CD4-positive, alpha-beta memory T cell (primary cell): ENCODE measurements around the gene ZNF292. TPM values are rescaled to one million over a fixed set of nuclear protein-coding genes. Genes with fewer than 3 reads are reported as not detected.
"Not testable (repeated sequence)": the region's sequence is repeated elsewhere in the genome, so short reads cannot be mapped to it uniquely, and the experiment has no call there.

Experiments
- CTCF ChIA-PET: fragments of 350-600 bp; sonication (Branson Sonifier 250); formaldehyde crosslinking; loops from one replicate; lab custom pipeline; 2021; ENCODE audit warnings: inconsistent platforms; ENCODE audit not compliant: partially characterized antibody; lab: Charles Lee
- POLR2A ChIA-PET: fragments of 350-600 bp; sonication (Branson Sonifier 250); formaldehyde crosslinking; loops from one replicate; lab custom pipeline; 2021; ENCODE audit not compliant: partially characterized antibody; lab: Charles Lee
- DNase-seq, 5 donors: peaks; one replicate each; pipeline versions ENCODE4 v3.0.0 to v3.0.0-alpha.2; 2020 to 2022; ENCODE audit warnings: mixed read lengths in 1 of 5
- H3K27ac ChIP-seq: one replicate; pipeline ENCODE4 v1.7.0; 2013; ENCODE audit warnings: low read depth, low read length
- H3K27me3 ChIP-seq: 2 replicates; pipeline ENCODE4 v1.7.0; 2013; ENCODE audit warnings: mild to moderate bottlenecking, low read length, moderate library complexity; ENCODE audit not compliant: insufficient read depth
- H3K36me3 ChIP-seq: 2 replicates; pipeline ENCODE4 v1.7.0; 2013; ENCODE audit warnings: mild to moderate bottlenecking, low read length, moderate library complexity; ENCODE audit not compliant: insufficient read depth
- H3K4me1 ChIP-seq: 2 replicates; pipeline ENCODE4 v1.7.0; 2013; ENCODE audit warnings: mild to moderate bottlenecking, low read length, moderate library complexity; ENCODE audit not compliant: insufficient read depth
- H3K4me3 ChIP-seq, 2 donors: one replicate each; pipeline ENCODE4 v1.7.0; 2013; ENCODE audit warnings: low read length in 2 of 2, mild to moderate bottlenecking in 1 of 2
- H3K9me3 ChIP-seq, 2 donors: one replicate each; pipeline ENCODE4 v1.7.0; 2013; ENCODE audit warnings: low read length in 2 of 2, control low read depth in 1 of 2; ENCODE audit not compliant: control insufficient read depth in 1 of 2
- H3K27ac Mint-ChIP-seq, 7 donors: one replicate each; pipeline ENCODE4 v1.8.0; 2020 to 2021; ENCODE audit warnings: mixed read lengths in 7 of 7, mild to moderate bottlenecking in 6 of 7, inconsistent platforms in 3 of 7, moderate library complexity in 3 of 7
- H3K27me3 Mint-ChIP-seq, 2 donors: one replicate each; pipeline ENCODE4 v1.8.0; 2020 to 2021; ENCODE audit warnings: mixed read lengths in 2 of 2
- H3K36me3 Mint-ChIP-seq, 2 donors: one replicate each; pipeline ENCODE4 v1.8.0; 2020 to 2021; ENCODE audit warnings: mixed read lengths in 2 of 2, inconsistent platforms in 1 of 2, mild to moderate bottlenecking in 1 of 2
- H3K4me1 Mint-ChIP-seq, 4 donors: one replicate each; pipeline ENCODE4 v1.8.0; 2020 to 2021; ENCODE audit warnings: mixed read lengths in 4 of 4, mild to moderate bottlenecking in 1 of 4
- H3K4me3 Mint-ChIP-seq, 8 donors: one replicate each; pipeline ENCODE4 v1.8.0; 2020 to 2021; ENCODE audit warnings: mixed read lengths in 8 of 8, mild to moderate bottlenecking in 7 of 8, moderate library complexity in 6 of 8, inconsistent platforms in 3 of 8
- H3K9me3 Mint-ChIP-seq, 8 donors: one replicate each; pipeline ENCODE4 v1.8.0; 2020 to 2021; ENCODE audit warnings: mixed read lengths in 8 of 8, mild to moderate bottlenecking in 5 of 8, inconsistent platforms in 3 of 8, moderate library complexity in 1 of 8
- intact Hi-C: fragments of 100-400 bp; cut with micrococcal nuclease; formaldehyde crosslinking; loops from one replicate; pipeline ENCODE4 v1.15.1; 2023
- polyA plus RNA-seq, 2 donors: library from polyadenylated mRNA; unstranded; fragments of 300-500 nt; fragmentation: Illumina TruSeq; gene quantifications; one replicate each; pipeline ENCODE4 v1.2.3, GENCODE V29; 2021
- total RNA-seq, 2 experiments: library from RNA; stranded (reverse); gene quantifications; one replicate each; pipeline ENCODE4 v1.2.3, GENCODE V29; 2021

The ZNF292 gene
- total and polyA plus RNA-seq, 4 experiments from 2014 or later: 15.1 to 82.1 (median 57.3) TPM

GRCh38 chr6:87222676-87223075, 67.3 kb downstream of the ZNF292 start:
- H3K27me3 ChIP-seq: no peaks in the 10 kb centered on the region
- H3K4me3 ChIP-seq: no peak overlapping the region
- H3K9me3 ChIP-seq: no peaks in the 10 kb centered on the region
- H3K27ac ChIP-seq: no peak overlapping the region
- Mint-ChIP-seq H3K9me3 (peaks cover 0 to 2% (median 0%) of the 10 kb centered on the region in 8 donors), H3K36me3 (peaks cover 53% of the 10 kb centered on the region in 2 donors), H3K4me3 (no peak overlapping the region), H3K27me3 (no peaks in the 10 kb centered on the region), H3K27ac (no peak overlapping the region), H3K4me1 (peaks cover 0 to 7% (median 3%) of the 10 kb centered on the region in 4 donors)
- no peaks in the 10 kb centered on the region for H3K4me1 ChIP-seq
- ChIA-PET CTCF (no interaction called here), POLR2A (no interaction called here)
- intact Hi-C loops: no loop called here
- peaks cover 19% of the 10 kb centered on the region for H3K36me3 ChIP-seq
- DNase-seq: no peak

GRCh38 chr6:87224971-87225370, 69.6 kb downstream of the ZNF292 start:
- DNase-seq: no peak

GRCh38 chr6:87225511-87225910, 70.1 kb downstream of the ZNF292 start:
- H3K9me3 ChIP-seq: no peaks in the 10 kb centered on the region
- POLR2A ChIA-PET: no interaction called here
- H3K27me3 ChIP-seq: no peaks in the 10 kb centered on the region
- Mint-ChIP-seq H3K36me3 (peaks cover 39 to 47% of the 10 kb centered on the region in 2 donors), H3K4me1 (peaks cover 0 to 15% (median 5%) of the 10 kb centered on the region in 4 donors), H3K4me3 (no peak overlapping the region), H3K9me3 (peaks cover 0 to 2% (median 0%) of the 10 kb centered on the region in 8 donors), H3K27ac (no peak overlapping the region), H3K27me3 (no peaks in the 10 kb centered on the region)
- H3K27ac ChIP-seq: no peak overlapping the region
- no peak overlapping the region for H3K4me3 ChIP-seq
- no peaks in the 10 kb centered on the region for H3K4me1 ChIP-seq
- no peak for DNase-seq
- peaks cover 18% of the 10 kb centered on the region for H3K36me3 ChIP-seq
- intact Hi-C loops: no loop called here
- CTCF ChIA-PET: interaction anchor here (0.9 kb wide), 1 partner anchor 11 kb away, joined by 5 read pairs; no protein-coding TSS in a partner anchor

More at GRCh38 chr6:87224971-87225370, 69.6 kb downstream of the ZNF292 start:
- no peak overlapping the region for H3K27ac ChIP-seq
- Mint-ChIP-seq H3K27ac (peak overlapping the region in 1 of 7 donors; percentile 43), H3K9me3 (peaks cover 0 to 2% (median 0%) of the 10 kb centered on the region in 8 donors), H3K27me3 (no peaks in the 10 kb centered on the region), H3K36me3 (peaks cover 39 to 48% of the 10 kb centered on the region in 2 donors), H3K4me1 (peaks cover 0 to 14% (median 5%) of the 10 kb centered on the region in 4 donors), H3K4me3 (no peak overlapping the region)
- no peaks in the 10 kb centered on the region for H3K9me3 ChIP-seq
- H3K4me1 ChIP-seq: no peaks in the 10 kb centered on the region
- H3K4me3 ChIP-seq: no peak overlapping the region
- intact Hi-C loops: no loop called here
- H3K27me3 ChIP-seq: no peaks in the 10 kb centered on the region
- ChIA-PET CTCF (interaction anchor here (1.5 kb wide), 1 partner anchor 86 kb away, joined by 5 read pairs; no protein-coding TSS in a partner anchor), POLR2A (interaction anchor here (0.6 kb wide), 1 partner anchor 9 kb away, joined by 3 read pairs; no protein-coding TSS in a partner anchor)
- peaks cover 18% of the 10 kb centered on the region for H3K36me3 ChIP-seq

- Mint-ChIP-seq H3K4me3 (no peak overlapping the region), H3K4me1 (peaks cover 0 to 16% (median 5%) of the 10 kb centered on the region in 4 donors), H3K27me3 (no peaks in the 10 kb centered on the region), H3K36me3 (peaks cover 36 to 46% of the 10 kb centered on the region in 2 donors), H3K27ac (no peak overlapping the region), H3K9me3 (peaks cover 0 to 2% (median 0%) of the 10 kb centered on the region in 8 donors)
- Histone ChIP-seq H3K4me1 (no peaks in the 10 kb centered on the region), H3K27ac (no peak overlapping the region), H3K9me3 (no peaks in the 10 kb centered on the region), H3K4me3 (no peak overlapping the region), H3K27me3 (no peaks in the 10 kb centered on the region), H3K36me3 (peaks cover 18% of the 10 kb centered on the region)
- ChIA-PET POLR2A (no interaction called here), CTCF (interaction anchor here (0.9 kb wide), 1 partner anchor 11 kb away, joined by 5 read pairs; no protein-coding TSS in a partner anchor)
- no peak for DNase-seq
- intact Hi-C loops: no loop called here
These were observed 70.6 kb downstream of the ZNF292 start for GRCh38 chr6:87225937-87226336.

- intact Hi-C loops: no loop called here
- CTCF ChIA-PET: interaction anchor here (4.0 kb wide), 1 partner anchor 91 kb away, joined by 20 read pairs; no protein-coding TSS in a partner anchor
- Histone ChIP-seq H3K36me3 (no peaks in the 10 kb centered on the region), H3K9me3 (no peaks in the 10 kb centered on the region), H3K27ac (no peak overlapping the region), H3K4me3 (no peak overlapping the region), H3K27me3 (no peaks in the 10 kb centered on the region), H3K4me1 (no peaks in the 10 kb centered on the region)
- Mint-ChIP-seq H3K4me1 (peaks cover 0 to 18% (median 8%) of the 10 kb centered on the region in 4 donors), H3K27ac (peak overlapping the region in 1 of 7 donors; percentile 43), H3K4me3 (no peak overlapping the region), H3K9me3 (peaks cover 0 to 2% (median 0%) of the 10 kb centered on the region in 8 donors), H3K27me3 (no peaks in the 10 kb centered on the region), H3K36me3 (peaks cover 3 to 30% of the 10 kb centered on the region in 2 donors)
- DNase-seq: no peak
- POLR2A ChIA-PET: no interaction called here
These were observed 75.4 kb downstream of the ZNF292 start for GRCh38 chr6:87230801-87231200.

- Mint-ChIP-seq H3K27me3 (no peaks in the 10 kb centered on the region), H3K27ac (peak overlapping the region in 1 of 7 donors; percentile 29), H3K36me3 (peaks cover 7 to 30% of the 10 kb centered on the region in 2 donors), H3K4me3 (no peak overlapping the region), H3K4me1 (peaks cover 0 to 8% (median 5%) of the 10 kb centered on the region in 4 donors), H3K9me3 (no peaks in the 10 kb centered on the region)
- H3K36me3 ChIP-seq: peaks cover 3% of the 10 kb centered on the region
- H3K9me3 ChIP-seq: no peaks in the 10 kb centered on the region
- ChIA-PET CTCF (interaction anchor here (0.8 to 5.9 kb wide), 4 partner anchors 9 to 98 kb away, joined by 3 to 73 read pairs (median 6); no protein-coding TSS in a partner anchor), POLR2A (no interaction called here)
- no peaks in the 10 kb centered on the region for H3K4me1 ChIP-seq
- intact Hi-C loops: loop anchor here (1.0 to 5.0 kb wide), 3 partner anchors 86 to 171 kb away; no protein-coding TSS in a partner anchor
- H3K27me3 ChIP-seq: no peaks in the 10 kb centered on the region
- no peak overlapping the region for H3K27ac ChIP-seq
- no peak overlapping the region for H3K4me3 ChIP-seq
- peak in 4 of 5 donors; percentile 15 to 33 (median 23) for DNase-seq
These were observed 82.4 kb downstream of the ZNF292 start for GRCh38 chr6:87237804-87238203.

- H3K27ac ChIP-seq, H3K27ac Mint-ChIP-seq, H3K4me3 ChIP-seq, H3K9me3 Mint-ChIP-seq, POLR2A ChIA-PET, H3K9me3 ChIP-seq, H3K27me3 ChIP-seq, H3K36me3 ChIP-seq, H3K4me3 Mint-ChIP-seq, H3K4me1 Mint-ChIP-seq, H3K4me1 ChIP-seq, H3K27me3 Mint-ChIP-seq, DNase-seq: not testable (repeated sequence)
- intact Hi-C loops: loop anchor here (5.0 kb wide), 2 partner anchors 87 to 172 kb away; no protein-coding TSS in a partner anchor
- CTCF ChIA-PET: interaction anchor here (1.6 to 5.9 kb wide), 2 partner anchors 83 to 100 kb away, joined by 4 to 73 read pairs; no protein-coding TSS in a partner anchor
- peaks cover 6 to 35% of the 10 kb centered on the region in 2 donors for H3K36me3 Mint-ChIP-seq
These were observed 83.8 kb downstream of the ZNF292 start for GRCh38 chr6:87239098-87239635.
